GM12892 (cell line): Measurements from ENCODE around the gene WDFY3.

Source experiments
- POLR2A ChIP-seq: IDR thresholded peaks from 2 replicates; pipeline ENCODE4 v1.6.1; 2011; ENCODE audit warnings: low read depth, low read length, control low read depth
- POLR2AphosphoS5 ChIP-seq: IDR thresholded peaks from 2 replicates; pipeline ENCODE4 v1.6.1; 2011; ENCODE audit warnings: low read depth, low read length, control low read depth

- TF ChIP-seq POLR2A (no peak), POLR2AphosphoS5 (no peak)
These were observed 145.4 kb downstream of the WDFY3 start for GRCh38 chr4:84821064-84821463.
